ENCODE results near the gene RTP5.

DNA sequence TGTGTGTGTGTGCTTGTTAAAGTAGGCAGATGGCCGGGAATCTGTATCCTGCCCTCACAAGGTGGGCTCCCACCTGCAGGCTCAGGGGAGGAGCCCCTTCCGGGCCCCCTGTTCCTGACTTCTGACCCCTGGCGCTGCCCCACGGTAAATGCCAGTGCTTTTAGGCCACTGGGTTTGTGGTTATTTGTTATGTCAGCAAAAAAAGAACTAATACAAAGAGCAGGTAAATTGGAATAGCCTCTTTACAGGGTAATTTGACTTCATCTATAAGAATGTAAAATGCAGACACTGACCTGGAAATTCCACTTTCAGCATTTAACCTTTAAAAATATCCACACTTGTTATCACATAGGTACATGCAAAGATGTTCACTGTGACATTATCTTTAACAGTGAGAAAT is 44.2 kb downstream of the RTP5 start:
- TF ChIP-seq, protein P1, sequence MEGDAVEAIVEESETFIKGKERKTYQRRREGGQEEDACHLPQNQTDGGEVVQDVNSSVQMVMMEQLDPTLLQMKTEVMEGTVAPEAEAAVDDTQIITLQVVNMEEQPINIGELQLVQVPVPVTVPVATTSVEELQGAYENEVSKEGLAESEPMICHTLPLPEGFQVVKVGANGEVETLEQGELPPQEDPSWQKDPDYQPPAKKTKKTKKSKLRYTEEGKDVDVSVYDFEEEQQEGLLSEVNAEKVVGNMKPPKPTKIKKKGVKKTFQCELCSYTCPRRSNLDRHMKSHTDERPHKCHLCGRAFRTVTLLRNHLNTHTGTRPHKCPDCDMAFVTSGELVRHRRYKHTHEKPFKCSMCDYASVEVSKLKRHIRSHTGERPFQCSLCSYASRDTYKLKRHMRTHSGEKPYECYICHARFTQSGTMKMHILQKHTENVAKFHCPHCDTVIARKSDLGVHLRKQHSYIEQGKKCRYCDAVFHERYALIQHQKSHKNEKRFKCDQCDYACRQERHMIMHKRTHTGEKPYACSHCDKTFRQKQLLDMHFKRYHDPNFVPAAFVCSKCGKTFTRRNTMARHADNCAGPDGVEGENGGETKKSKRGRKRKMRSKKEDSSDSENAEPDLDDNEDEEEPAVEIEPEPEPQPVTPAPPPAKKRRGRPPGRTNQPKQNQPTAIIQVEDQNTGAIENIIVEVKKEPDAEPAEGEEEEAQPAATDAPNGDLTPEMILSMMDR (IDR thresholded peaks at IDR 0.05), result no peak
- TF ChIP-seq EZH2 (IDR thresholded peaks at IDR 0.05; ENCODE audit: borderline replicate concordance, insufficient read depth, low read depth, low read length, poor library complexity, severe bottlenecking), result no peak

All from B cell (primary cell).